Fibroblast of skin of left quadriceps (primary cell): ENCODE data around the gene ZBTB8OS.
"Not testable (repeated sequence)": the region's sequence is repeated elsewhere in the genome, so short reads cannot be mapped to it uniquely, and the experiment has no call there.

ENCODE experiments used
- DNase-seq, 2 experiments: peaks; one replicate each; pipeline ENCODE4 v3.0.0-alpha.2; 2013; ENCODE audit warnings: low read depth in 2 of 2

The ZBTB8OS gene

DNA sequence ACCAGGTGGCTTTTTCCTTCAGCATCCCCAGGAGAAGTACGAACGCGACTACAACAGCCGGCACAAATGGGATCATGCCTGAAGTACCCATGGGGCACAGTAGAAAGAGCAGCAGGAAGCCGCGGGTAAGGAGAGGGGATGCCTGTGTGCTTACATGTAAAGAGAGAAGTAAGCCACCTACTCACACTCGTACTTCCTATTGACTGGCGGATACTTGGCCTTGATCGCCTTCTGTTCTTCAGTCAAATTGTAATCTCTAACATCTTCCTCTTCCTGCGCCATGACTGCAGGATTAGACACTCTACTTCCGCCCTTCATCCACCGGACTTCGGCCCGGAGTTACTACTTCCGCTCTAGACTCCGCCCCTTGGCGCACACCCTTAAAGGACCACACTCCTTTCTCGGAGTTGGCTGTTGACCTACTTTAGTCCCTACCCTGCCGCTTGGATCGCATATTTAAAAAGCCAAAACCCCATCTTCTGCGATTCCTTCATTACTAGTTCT, at the start of gene ZBTB8OS:
Gene ZBTB8OS (minus strand): TSS at position 303 of the 504 bp plus-strand sequence. CDS start 21 bp downstream, at position 282.
- peak; percentile 79 to 80 for DNase-seq

- DNase-seq, result not testable (repeated sequence)
These were observed 46.6 kb upstream of the ZBTB8OS start for GRCh38 chr1:32696996-32697395.

DNA sequence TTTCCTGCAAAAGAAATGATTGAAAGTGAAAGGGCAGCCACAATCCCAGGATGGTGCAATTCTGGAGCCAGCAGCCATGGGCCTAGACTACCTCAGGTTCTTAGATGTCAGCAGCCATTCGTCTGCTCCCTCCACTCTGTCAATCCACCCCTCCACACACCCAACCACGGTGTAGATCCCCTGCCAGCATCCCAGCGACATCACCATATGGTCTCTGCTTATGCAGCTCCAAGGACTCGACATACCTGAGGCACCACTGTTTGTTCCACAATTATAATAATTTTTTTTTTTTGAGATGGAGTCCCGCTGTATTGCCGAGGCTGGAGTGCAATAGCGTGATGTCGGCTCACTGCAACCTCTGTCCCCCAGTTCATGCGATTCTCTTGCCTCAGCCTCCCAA, 45.7 kb upstream of the ZBTB8OS start:
- no peak for DNase-seq

- no peak for DNase-seq
These were observed 45.0 kb upstream of the ZBTB8OS start for GRCh38 chr1:32695098-32695904.

GRCh38 chr1:32693455-32694174, 43.3 kb upstream of the ZBTB8OS start:
- DNase-seq, result no peak

GRCh38 chr1:32686387-32686786, 36.0 kb upstream of the ZBTB8OS start:
- DNase-seq, result no peak

- no peak for DNase-seq
These were observed 35.1 kb upstream of the ZBTB8OS start for GRCh38 chr1:32685498-32685897.

- DNase-seq, result no peak
These were observed 33.9 kb upstream of the ZBTB8OS start for GRCh38 chr1:32684167-32684811.

GRCh38 chr1:32683397-32683796, 33.0 kb upstream of the ZBTB8OS start:
- no peak for DNase-seq

- DNase-seq, result no peak
These were observed 31.6 kb upstream of the ZBTB8OS start for GRCh38 chr1:32681999-32682398.

GRCh38 chr1:32681509-32681908, 31.2 kb upstream of the ZBTB8OS start:
- DNase-seq, result no peak

DNA sequence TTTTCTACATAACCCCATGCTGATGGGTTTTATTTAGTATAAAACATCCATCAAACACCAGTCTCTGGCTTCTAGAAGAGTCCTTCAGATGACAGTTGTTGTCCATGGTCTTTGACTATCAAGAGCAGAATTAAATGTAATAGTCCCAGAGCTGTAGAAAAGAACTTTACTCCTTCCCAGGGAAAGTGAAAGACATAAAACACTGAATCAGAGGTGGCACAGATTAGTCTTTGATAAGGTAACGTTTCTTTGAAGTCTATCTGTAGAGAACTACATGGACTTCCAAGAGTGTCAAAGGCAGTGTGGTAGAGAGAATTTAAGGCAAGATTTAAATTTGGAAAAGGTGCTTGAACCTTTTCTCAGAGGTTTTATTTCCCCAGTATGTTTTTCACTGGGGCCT, 30.3 kb upstream of the ZBTB8OS start:
- no peak for DNase-seq

- not testable (repeated sequence) for DNase-seq
These were observed 29.6 kb upstream of the ZBTB8OS start for GRCh38 chr1:32679993-32680392.

DNA sequence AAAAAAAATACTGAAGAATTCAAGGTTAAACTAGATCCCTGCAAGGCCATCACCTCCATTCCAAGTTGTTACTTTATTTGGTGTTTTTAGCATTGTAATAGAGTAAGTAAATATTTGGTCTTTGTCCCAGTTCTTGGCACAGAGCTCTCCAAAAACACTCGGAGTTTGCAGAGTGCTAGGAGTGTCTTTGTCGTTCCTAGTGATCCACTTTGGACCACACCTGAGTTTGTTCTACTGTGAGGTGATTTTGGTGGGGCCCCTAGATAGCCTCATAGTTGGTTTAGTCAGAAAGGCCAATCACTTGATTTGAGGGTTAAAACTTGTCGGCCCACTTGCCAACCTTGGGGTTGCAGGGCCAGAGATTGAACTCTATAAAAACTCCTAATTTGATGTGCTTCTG, 26.6 kb upstream of the ZBTB8OS start:
- no peak for DNase-seq

GRCh38 chr1:32668716-32669115, 18.4 kb upstream of the ZBTB8OS start:
- DNase-seq, result not testable (repeated sequence)

DNA sequence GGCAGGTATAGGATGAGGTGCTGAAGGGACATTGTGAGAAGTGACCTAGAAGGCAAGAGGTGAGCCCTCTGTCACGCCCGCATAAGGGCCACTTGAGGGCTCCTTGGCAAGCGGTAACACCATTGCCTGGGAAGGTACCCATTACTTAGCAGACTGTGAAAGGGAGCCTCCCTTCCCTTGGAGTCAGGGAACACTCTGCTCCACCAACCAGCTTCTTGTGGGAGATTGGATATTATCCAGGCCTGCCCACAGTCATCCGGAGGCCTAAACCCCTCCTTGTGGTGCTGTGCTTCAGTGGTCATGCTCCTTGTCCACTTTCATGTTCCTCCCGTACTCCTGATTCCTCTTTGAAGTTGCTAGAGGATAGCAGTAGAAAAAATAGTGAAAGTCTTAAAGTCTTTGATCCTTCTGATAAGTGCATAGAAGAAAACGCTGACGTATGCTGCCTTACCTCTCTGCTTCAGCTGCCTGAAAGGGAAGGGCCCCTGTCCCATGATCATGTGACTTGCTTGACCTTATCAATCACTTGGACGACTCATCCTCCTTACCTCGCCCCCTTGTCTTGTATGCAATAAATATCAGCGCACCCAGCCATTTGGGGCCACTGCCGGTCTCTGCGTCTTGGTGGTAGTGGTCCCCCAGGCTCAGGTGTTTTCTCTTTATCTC, 16.7 kb upstream of the ZBTB8OS start:
- no peak for DNase-seq

GRCh38 chr1:32665915-32666314, 15.6 kb upstream of the ZBTB8OS start:
- no peak for DNase-seq

GRCh38 chr1:32659581-32659980, 9.2 kb upstream of the ZBTB8OS start:
- DNase-seq, result no peak

DNA sequence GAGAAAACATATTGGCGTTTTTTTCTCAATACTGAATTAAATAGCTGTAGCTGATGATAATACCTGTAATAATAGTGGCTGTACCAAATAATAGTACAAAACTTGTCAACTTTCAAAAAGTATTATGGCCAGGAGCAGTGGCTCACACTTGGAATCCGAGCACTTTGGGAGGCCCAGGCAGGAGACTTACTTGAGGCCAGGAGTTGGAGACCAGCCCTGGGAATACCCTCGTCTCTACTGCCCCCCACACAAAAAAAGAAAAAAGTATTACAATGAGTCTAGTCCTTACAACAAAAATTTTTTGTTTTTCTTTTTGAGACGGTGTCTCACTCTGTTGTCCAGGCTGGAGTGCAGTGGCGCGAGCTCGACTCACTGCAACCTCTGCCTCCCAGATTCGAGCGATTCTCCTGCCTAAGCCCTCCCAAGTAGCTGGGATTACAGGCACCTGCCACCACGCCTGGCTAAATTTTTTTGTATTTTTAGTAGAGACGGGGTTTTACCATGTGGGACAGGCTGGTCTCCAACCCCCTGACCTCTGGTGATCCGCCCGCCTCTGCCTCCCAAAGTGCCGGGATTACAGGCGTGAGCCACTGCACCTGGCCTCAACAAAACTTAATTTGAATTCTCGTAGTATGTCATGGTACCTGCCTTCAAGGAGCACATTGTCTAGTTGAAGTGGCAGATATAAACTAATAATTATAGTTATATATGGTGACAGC, 2.1 kb upstream of the ZBTB8OS start:
- DNase-seq, result no peak

GRCh38 chr1:32651461-32652073, 1.2 kb upstream of the ZBTB8OS start:
- DNase-seq, result no peak
